ENCODE results near the gene BABAM2.

BABAM2 gene

DNA sequence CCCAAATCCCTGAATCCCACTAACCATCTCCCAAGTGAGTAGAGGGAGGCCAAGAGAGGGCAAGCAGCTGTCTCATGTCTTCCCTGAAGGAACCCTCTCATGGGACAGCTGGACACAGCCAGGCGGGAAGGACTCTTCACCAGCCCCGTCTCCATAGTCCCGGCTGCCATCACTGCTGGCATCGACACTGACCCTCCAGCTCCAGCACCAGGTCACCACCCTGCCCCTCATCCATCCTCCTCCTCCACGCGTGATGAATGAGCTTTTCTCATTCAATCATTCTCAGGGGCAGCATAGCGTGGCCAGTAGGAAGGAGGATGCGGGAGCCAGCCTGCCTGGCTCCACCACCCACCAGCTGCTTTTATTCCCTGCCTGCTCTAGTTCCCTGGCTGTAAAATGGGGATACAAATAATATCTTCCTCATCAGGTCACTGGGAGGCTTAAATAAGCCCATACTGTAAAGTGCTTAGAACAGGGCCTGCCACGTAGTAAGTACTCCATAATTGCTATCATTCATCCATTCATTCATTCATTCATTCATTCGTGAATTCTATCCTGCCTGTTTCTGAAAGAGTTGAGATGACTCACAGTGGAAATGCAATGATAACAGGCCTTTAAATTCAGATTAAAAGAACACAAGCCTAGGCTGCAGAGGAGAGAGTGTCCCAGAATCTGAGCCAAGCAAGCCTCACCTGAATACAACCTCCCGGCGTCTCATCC is 471.6 kb downstream of the BABAM2 start:
- TF ChIP-seq EZH2 (optimal IDR thresholded peaks at IDR 0.05; ENCODE audit: low read depth, low read length) (no peak), EZH2phosphoT487 (IDR thresholded peaks at IDR 0.05; ENCODE audit: low read length) (no peak)
- TF ChIP-seq, protein P1, sequence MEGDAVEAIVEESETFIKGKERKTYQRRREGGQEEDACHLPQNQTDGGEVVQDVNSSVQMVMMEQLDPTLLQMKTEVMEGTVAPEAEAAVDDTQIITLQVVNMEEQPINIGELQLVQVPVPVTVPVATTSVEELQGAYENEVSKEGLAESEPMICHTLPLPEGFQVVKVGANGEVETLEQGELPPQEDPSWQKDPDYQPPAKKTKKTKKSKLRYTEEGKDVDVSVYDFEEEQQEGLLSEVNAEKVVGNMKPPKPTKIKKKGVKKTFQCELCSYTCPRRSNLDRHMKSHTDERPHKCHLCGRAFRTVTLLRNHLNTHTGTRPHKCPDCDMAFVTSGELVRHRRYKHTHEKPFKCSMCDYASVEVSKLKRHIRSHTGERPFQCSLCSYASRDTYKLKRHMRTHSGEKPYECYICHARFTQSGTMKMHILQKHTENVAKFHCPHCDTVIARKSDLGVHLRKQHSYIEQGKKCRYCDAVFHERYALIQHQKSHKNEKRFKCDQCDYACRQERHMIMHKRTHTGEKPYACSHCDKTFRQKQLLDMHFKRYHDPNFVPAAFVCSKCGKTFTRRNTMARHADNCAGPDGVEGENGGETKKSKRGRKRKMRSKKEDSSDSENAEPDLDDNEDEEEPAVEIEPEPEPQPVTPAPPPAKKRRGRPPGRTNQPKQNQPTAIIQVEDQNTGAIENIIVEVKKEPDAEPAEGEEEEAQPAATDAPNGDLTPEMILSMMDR (IDR thresholded peaks at IDR 0.05; ENCODE audit: low read length), result no peak
- H3K79me2 ChIP-seq (ENCODE audit: low read length), result no peaks in the 10 kb centered on the region
- H4K20me1 ChIP-seq (ENCODE audit: insufficient read depth, low read length), result no peaks in the 10 kb centered on the region
- H2AFZ ChIP-seq (ENCODE audit: low read length), result no peak overlapping the region
- DNase-seq, result no peak
- H3K36me3 ChIP-seq (replicated peaks; ENCODE audit: insufficient read depth, low read length), result no peaks in the 10 kb centered on the region
- no peak overlapping the region for H3K4me3 ChIP-seq (ENCODE audit: low read length)
- H3K27me3 ChIP-seq (replicated peaks; ENCODE audit: insufficient read depth, low read length), result no peaks in the 10 kb centered on the region
- no peak overlapping the region for H3K4me2 ChIP-seq (ENCODE audit: low read depth, low read length)
- peaks cover 10% of the 10 kb centered on the region for H3F3A ChIP-seq (ENCODE audit: insufficient read depth, low read length)
- no peak overlapping the region for H3K27ac ChIP-seq (ENCODE audit: low read length)
- H3K9me2 ChIP-seq (replicated peaks; ENCODE audit: insufficient read depth, low read length), result no peaks in the 10 kb centered on the region
- no peak overlapping the region for H3K9ac ChIP-seq (ENCODE audit: low read length)
- peaks cover 13% of the 10 kb centered on the region for H3K4me1 ChIP-seq (ENCODE audit: low read length)
- no peaks in the 10 kb centered on the region for H3K9me3 ChIP-seq (replicated peaks; ENCODE audit: insufficient read depth, low read length)

DNA sequence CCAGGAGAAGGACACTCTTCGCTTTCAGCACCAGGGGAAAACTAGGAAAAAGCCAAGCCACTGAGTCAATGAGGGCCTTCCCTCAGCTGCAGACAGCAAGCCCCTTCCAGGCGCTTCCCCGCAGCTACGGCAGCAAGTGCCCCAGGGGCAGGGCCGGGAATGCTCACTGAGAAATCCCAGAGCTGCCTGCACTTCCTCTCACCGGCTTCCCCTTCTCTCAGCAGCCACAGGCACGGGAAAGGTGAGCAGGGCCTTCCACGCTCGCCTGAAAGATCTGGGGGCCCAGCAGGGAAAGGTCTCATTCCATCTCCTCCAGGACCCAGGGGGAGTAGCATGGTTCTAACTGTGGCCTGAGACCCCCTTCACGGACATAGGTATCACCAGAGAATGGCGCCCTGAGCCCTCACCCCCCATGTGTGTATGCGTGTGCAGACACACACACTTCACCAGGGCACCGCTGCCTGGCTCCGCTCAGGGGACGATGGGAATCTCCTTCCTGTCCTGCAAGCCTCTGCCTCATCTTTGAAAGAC is 472.5 kb downstream of the BABAM2 start:
- no peak overlapping the region for H3K4me2 ChIP-seq (ENCODE audit: low read depth, low read length)
- H3K27me3 ChIP-seq (replicated peaks; ENCODE audit: insufficient read depth, low read length), result no peaks in the 10 kb centered on the region
- no peak overlapping the region for H3K9ac ChIP-seq (ENCODE audit: low read length)
- H3K9me3 ChIP-seq (replicated peaks; ENCODE audit: insufficient read depth, low read length), result no peaks in the 10 kb centered on the region
- TF ChIP-seq EZH2phosphoT487 (IDR thresholded peaks at IDR 0.05; ENCODE audit: low read length) (no peak), EZH2 (optimal IDR thresholded peaks at IDR 0.05; ENCODE audit: low read depth, low read length) (no peak)
- TF ChIP-seq, protein P1 (IDR thresholded peaks at IDR 0.05; ENCODE audit: low read length), result no peak
- no peak overlapping the region for H3K4me3 ChIP-seq (ENCODE audit: low read length)
- H3K27ac ChIP-seq (ENCODE audit: low read length), result no peak overlapping the region
- no peaks in the 10 kb centered on the region for H4K20me1 ChIP-seq (ENCODE audit: insufficient read depth, low read length)
- H3K9me2 ChIP-seq (replicated peaks; ENCODE audit: insufficient read depth, low read length), result no peaks in the 10 kb centered on the region
- H3K4me1 ChIP-seq (ENCODE audit: low read length), result peaks cover 13% of the 10 kb centered on the region
- no peaks in the 10 kb centered on the region for H3K79me2 ChIP-seq (ENCODE audit: low read length)
- H2AFZ ChIP-seq (ENCODE audit: low read length), result no peak overlapping the region
- H3K36me3 ChIP-seq (replicated peaks; ENCODE audit: insufficient read depth, low read length), result no peaks in the 10 kb centered on the region
- H3F3A ChIP-seq (ENCODE audit: insufficient read depth, low read length), result peaks cover 10% of the 10 kb centered on the region
- DNase-seq, result no peak

DNA sequence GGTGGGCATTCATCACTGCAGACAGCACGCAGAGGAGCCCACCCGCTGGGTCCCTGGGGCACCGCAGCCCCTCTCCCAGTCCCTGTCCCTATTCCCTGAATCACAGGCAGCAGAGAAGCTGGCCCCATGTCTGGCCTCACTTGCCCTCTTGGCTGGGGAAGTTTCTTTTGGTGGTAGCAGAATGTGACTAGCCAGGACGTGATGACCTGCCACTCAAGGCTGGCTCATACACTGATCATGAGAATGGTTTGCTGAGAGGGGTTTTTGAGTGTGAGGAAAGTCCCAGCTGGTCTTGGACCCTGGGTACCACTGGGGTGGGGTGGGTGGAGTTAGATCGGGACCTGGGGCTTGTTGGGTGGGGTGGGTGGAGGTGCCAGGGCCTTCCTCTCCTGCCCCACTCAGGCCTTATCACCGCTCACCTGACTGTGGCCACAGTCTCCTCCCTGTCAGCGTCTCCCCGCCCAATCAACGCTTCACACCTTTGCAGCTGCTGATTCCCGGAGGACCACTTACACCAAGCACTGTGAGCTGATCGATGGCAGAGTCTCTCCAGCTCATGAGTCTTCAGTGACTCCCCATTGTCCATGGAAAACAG is 473.3 kb downstream of the BABAM2 start:
- H2AFZ ChIP-seq (ENCODE audit: low read length), result no peak overlapping the region
- DNase-seq, result no peak
- no peaks in the 10 kb centered on the region for H3K9me2 ChIP-seq (replicated peaks; ENCODE audit: insufficient read depth, low read length)
- H3K9ac ChIP-seq (ENCODE audit: low read length), result no peak overlapping the region
- H3K9me3 ChIP-seq (replicated peaks; ENCODE audit: insufficient read depth, low read length), result no peaks in the 10 kb centered on the region
- H3K36me3 ChIP-seq (replicated peaks; ENCODE audit: insufficient read depth, low read length), result no peaks in the 10 kb centered on the region
- no peaks in the 10 kb centered on the region for H3K27me3 ChIP-seq (replicated peaks; ENCODE audit: insufficient read depth, low read length)
- no peak overlapping the region for H3K4me2 ChIP-seq (ENCODE audit: low read depth, low read length)
- peaks cover 7% of the 10 kb centered on the region for H3F3A ChIP-seq (ENCODE audit: insufficient read depth, low read length)
- no peak overlapping the region for H3K4me3 ChIP-seq (ENCODE audit: low read length)
- no peaks in the 10 kb centered on the region for H3K79me2 ChIP-seq (ENCODE audit: low read length)
- TF ChIP-seq EZH2 (optimal IDR thresholded peaks at IDR 0.05; ENCODE audit: low read depth, low read length) (no peak), EZH2phosphoT487 (IDR thresholded peaks at IDR 0.05; ENCODE audit: low read length) (no peak)
- TF ChIP-seq, protein P1 (IDR thresholded peaks at IDR 0.05; ENCODE audit: low read length), result no peak
- peaks cover 11% of the 10 kb centered on the region for H3K4me1 ChIP-seq (ENCODE audit: low read length)
- no peak overlapping the region for H3K27ac ChIP-seq (ENCODE audit: low read length)
- no peaks in the 10 kb centered on the region for H4K20me1 ChIP-seq (ENCODE audit: insufficient read depth, low read length)
